Right ventricle myocardium superior (tissue), 1 donor: Measurements from ENCODE around the gene MYLK. TPM values are rescaled to one million over a fixed set of nuclear protein-coding genes. Genes with fewer than 3 reads are reported as not detected.

Experiments used
- ATAC-seq: fragments of 200-7000 bp; cut with Tn5 transposase; one replicate; pipeline ENCODE4 v1.9.1; 2020; ENCODE audit warnings: mild to moderate bottlenecking; ENCODE audit not compliant: poor library complexity
- DNase-seq: peaks from one replicate; pipeline ENCODE4 v3.0.0-alpha.2; 2020
- intact Hi-C: fragments of 100-400 bp; cut with DNase I; formaldehyde crosslinking; loops from one replicate; pipeline ENCODE4 v1.11.2; 2022
- total RNA-seq: library from RNA; stranded (reverse); fragmentation: NEBNext Ultra II Directional; extraction: Animal tissue kit (Norgen Biotek cat#: 25700); gene quantifications from one replicate; pipeline ENCODE4 v1.2.1, GENCODE V29; 2021
- donor health status: DM: no; HTN: yes; CAD: no; lungs with severe emphysema.

MYLK gene
- total RNA-seq, 1 donor from 2014 or later = 10.1 TPM

GRCh38 chr3:123700791-123701722 lies 183.1 kb downstream of the MYLK start:
- intact Hi-C loops = loop anchor here (5.0 kb wide), 1 partner anchor 49 kb away; no protein-coding TSS in a partner anchor
- ATAC-seq (peak; percentile 19), DNase-seq (no peak)

GRCh38 chr3:123698813-123699212 lies 185.3 kb downstream of the MYLK start:
- no peak for ATAC-seq
- intact Hi-C loops = loop anchor here (5.0 kb wide), 1 partner anchor 37 kb away; no protein-coding TSS in a partner anchor

GRCh38 chr3:123696808-123697207 lies 187.3 kb downstream of the MYLK start:
- DNase-seq (no peak), ATAC-seq (peak; percentile 19)
- intact Hi-C loops = loop anchor here (5.0 kb wide), 1 partner anchor 35 kb away; no protein-coding TSS in a partner anchor

More at GRCh38 chr3:123698813-123699212, 185.3 kb downstream of the MYLK start:
- no peak for DNase-seq

- ATAC-seq (no peak), DNase-seq (no peak)
- intact Hi-C loops = loop anchor here (5.0 kb wide), 1 partner anchor 34 kb away; no protein-coding TSS in a partner anchor
These were observed 188.1 kb downstream of the MYLK start for GRCh38 chr3:123695731-123696640.

- intact Hi-C loops = loop anchor here (5.0 kb wide), 1 partner anchor 33 kb away; no protein-coding TSS in a partner anchor
- ATAC-seq (no peak), DNase-seq (no peak)
These were observed 189.0 kb downstream of the MYLK start for GRCh38 chr3:123695152-123695551.

- intact Hi-C loops = loop anchor here (5.0 kb wide), 1 partner anchor 32 kb away; no protein-coding TSS in a partner anchor
- DNase-seq = no peak
- ATAC-seq = peak; percentile 31
These were observed 189.6 kb downstream of the MYLK start for GRCh38 chr3:123694366-123695087.

- no peak for ATAC-seq
- intact Hi-C loops = no loop called here
- no peak for DNase-seq
These were observed 190.4 kb downstream of the MYLK start for GRCh38 chr3:123693584-123694190.

GRCh38 chr3:123692671-123693070 lies 191.5 kb downstream of the MYLK start:
- DNase-seq (no peak), ATAC-seq (no peak)
- intact Hi-C loops = no loop called here

- ATAC-seq (no peak), DNase-seq (no peak)
- intact Hi-C loops = no loop called here
These were observed 192.1 kb downstream of the MYLK start for GRCh38 chr3:123692041-123692440.

GRCh38 chr3:123689831-123690230 lies 194.3 kb downstream of the MYLK start:
- ATAC-seq (no peak), DNase-seq (no peak)
- intact Hi-C loops = no loop called here

GRCh38 chr3:123688241-123688747 lies 195.8 kb downstream of the MYLK start:
- no peak for DNase-seq
- intact Hi-C loops = no loop called here
- ATAC-seq = no peak

GRCh38 chr3:123687286-123687685 lies 196.8 kb downstream of the MYLK start:
- ATAC-seq (no peak), DNase-seq (no peak)
- intact Hi-C loops = no loop called here

- intact Hi-C loops = no loop called here
- DNase-seq = no peak
- ATAC-seq = peak; percentile 46
These were observed 197.9 kb downstream of the MYLK start for GRCh38 chr3:123686251-123686650.

- intact Hi-C loops = no loop called here
- no peak for DNase-seq
- no peak for ATAC-seq
These were observed 198.4 kb downstream of the MYLK start for GRCh38 chr3:123685780-123686179.

GRCh38 chr3:123684636-123685035 lies 199.5 kb downstream of the MYLK start:
- ATAC-seq = no peak
- intact Hi-C loops = no loop called here
- DNase-seq = no peak

- intact Hi-C loops = no loop called here
- DNase-seq (no peak), ATAC-seq (no peak)
These were observed 199.9 kb downstream of the MYLK start for GRCh38 chr3:123684209-123684608.

- DNase-seq = no peak
- intact Hi-C loops = no loop called here
- ATAC-seq = no peak
These were observed 200.5 kb downstream of the MYLK start for GRCh38 chr3:123683505-123684154.
